T-helper 17 cell (primary cell): ENCODE results near the gene UQCR11. TPM values are rescaled to one million over a fixed set of nuclear protein-coding genes. Genes with fewer than 3 reads are reported as not detected.

Experiments used
- ATAC-seq: fragments of 150-1000 bp; cut with Tn5 transposase; 2 replicates; pipeline ENCODE4 v1.10.0; 2021; ENCODE audit warnings: mild to moderate bottlenecking, moderate library complexity
- DNase-seq, 3 donors: peaks; one replicate each; pipeline versions ENCODE4 v3.0.0 to v3.0.0-alpha.2; 2020 to 2021
- H3K9me3 ChIP-seq: one replicate; pipeline ENCODE4 v1.7.0; 2013; ENCODE audit warnings: low read length, mild to moderate bottlenecking; ENCODE audit not compliant: control insufficient read depth, poor library complexity, severe bottlenecking
- H3K27ac Mint-ChIP-seq: one replicate; pipeline ENCODE4 v1.8.0; 2022; ENCODE audit warnings: mild to moderate bottlenecking, moderate library complexity, mixed read lengths
- H3K27me3 Mint-ChIP-seq: one replicate; pipeline ENCODE4 v1.8.0; 2022; ENCODE audit warnings: mixed read lengths
- H3K36me3 Mint-ChIP-seq: one replicate; pipeline ENCODE4 v1.8.0; 2022; ENCODE audit warnings: low read depth, mixed read lengths
- H3K4me1 Mint-ChIP-seq: one replicate; pipeline ENCODE4 v1.8.0; 2022; ENCODE audit warnings: mild to moderate bottlenecking, mixed read lengths
- H3K4me3 Mint-ChIP-seq: one replicate; pipeline ENCODE4 v1.8.0; 2022; ENCODE audit warnings: mild to moderate bottlenecking, moderate library complexity, mixed read lengths
- total RNA-seq, 4 donors: library from RNA in 2 of 4; stranded (reverse) in 2 of 4; gene quantifications; one replicate each; pipeline ENCODE4 v1.2.3 and lab custom pipeline; 2022 to 2026

The UQCR11 gene
- total RNA-seq, 2 donors from 2014 or later, result 125 to 128 TPM

GRCh38 chr19:1569997-1570396 is 35.3 kb downstream of the UQCR11 start:
- Mint-ChIP-seq H3K27me3 (peaks cover 6% of the 10 kb centered on the region), H3K4me1 (peaks cover 8% of the 10 kb centered on the region), H3K4me3 (peak overlapping the region; percentile 74), H3K36me3 (no peaks in the 10 kb centered on the region), H3K27ac (no peak overlapping the region)
- DNase-seq, result no peak
- no peak for ATAC-seq
- H3K9me3 ChIP-seq, result no peaks in the 10 kb centered on the region

GRCh38 chr19:1568320-1569019 is 36.8 kb downstream of the UQCR11 start, which contains the start of gene MEX3D:
TSS of gene MEX3D (minus strand) at chr19:1568325. CDS start at chr19:1568058, 267 bp downstream.
- Mint-ChIP-seq H3K4me3 (peak within 1 kb of the TSS; percentile 62), H3K36me3 (no peaks in the 10 kb centered on the region), H3K27me3 (peaks cover 6% of the 10 kb centered on the region), H3K27ac (no peak within 1 kb of the TSS), H3K4me1 (peaks cover 10% of the 10 kb centered on the region)
- ATAC-seq (peak; percentile 93), DNase-seq (peak; percentile 77 to 94 (median 85))
- no peaks in the 10 kb centered on the region for H3K9me3 ChIP-seq

- DNase-seq, result peak in 1 of 3 donors; percentile 21
These were observed 37.4 kb downstream of the UQCR11 start for GRCh38 chr19:1567848-1568227.

GRCh38 chr19:1567116-1567847 is 38.0 kb downstream of the UQCR11 start:
- Mint-ChIP-seq H3K4me1 (peaks cover 10% of the 10 kb centered on the region), H3K36me3 (no peaks in the 10 kb centered on the region), H3K4me3 (peak overlapping the region; percentile 57), H3K27ac (no peak overlapping the region), H3K27me3 (peaks cover 6% of the 10 kb centered on the region)
- H3K9me3 ChIP-seq, result no peaks in the 10 kb centered on the region
- ATAC-seq (no peak), DNase-seq (no peak)

More at GRCh38 chr19:1567848-1568227, 37.4 kb downstream of the UQCR11 start:
- no peaks in the 10 kb centered on the region for H3K9me3 ChIP-seq
- H3K36me3 Mint-ChIP-seq, result no peaks in the 10 kb centered on the region
- ATAC-seq, result peak; percentile 52
- H3K27ac Mint-ChIP-seq, result no peak overlapping the region
- H3K4me3 Mint-ChIP-seq, result no peak overlapping the region
- peaks cover 6% of the 10 kb centered on the region for H3K27me3 Mint-ChIP-seq
- peaks cover 10% of the 10 kb centered on the region for H3K4me1 Mint-ChIP-seq

GRCh38 chr19:1566392-1567115 is 38.7 kb downstream of the UQCR11 start:
- Mint-ChIP-seq H3K27ac (no peak overlapping the region), H3K27me3 (peaks cover 6% of the 10 kb centered on the region), H3K4me3 (peak overlapping the region; percentile 59), H3K4me1 (peaks cover 10% of the 10 kb centered on the region), H3K36me3 (no peaks in the 10 kb centered on the region)
- ATAC-seq, result no peak
- no peaks in the 10 kb centered on the region for H3K9me3 ChIP-seq
- no peak for DNase-seq

GRCh38 chr19:1563251-1563650 is 42.0 kb downstream of the UQCR11 start:
- no peaks in the 10 kb centered on the region for H3K36me3 Mint-ChIP-seq
- DNase-seq, result no peak
- no peak overlapping the region for H3K27ac Mint-ChIP-seq
- no peaks in the 10 kb centered on the region for H3K9me3 ChIP-seq
- ATAC-seq, result no peak
- peaks cover 2% of the 10 kb centered on the region for H3K4me1 Mint-ChIP-seq
- no peaks in the 10 kb centered on the region for H3K27me3 Mint-ChIP-seq
- no peak overlapping the region for H3K4me3 Mint-ChIP-seq

GRCh38 chr19:1561236-1561842 is 43.9 kb downstream of the UQCR11 start:
- H3K9me3 ChIP-seq, result no peaks in the 10 kb centered on the region
- no peak overlapping the region for H3K27ac Mint-ChIP-seq
- no peaks in the 10 kb centered on the region for H3K36me3 Mint-ChIP-seq
- peaks cover 2% of the 10 kb centered on the region for H3K4me1 Mint-ChIP-seq
- no peaks in the 10 kb centered on the region for H3K27me3 Mint-ChIP-seq
- DNase-seq (no peak), ATAC-seq (no peak)
- H3K4me3 Mint-ChIP-seq, result no peak overlapping the region

GRCh38 chr19:1560286-1560882 is 44.9 kb downstream of the UQCR11 start:
- no peaks in the 10 kb centered on the region for H3K36me3 Mint-ChIP-seq
- no peak for ATAC-seq
- peaks cover 2% of the 10 kb centered on the region for H3K4me1 Mint-ChIP-seq
- H3K9me3 ChIP-seq, result no peaks in the 10 kb centered on the region
- no peak overlapping the region for H3K4me3 Mint-ChIP-seq
- no peak for DNase-seq
- no peaks in the 10 kb centered on the region for H3K27me3 Mint-ChIP-seq
- no peak overlapping the region for H3K27ac Mint-ChIP-seq

- H3K4me1 Mint-ChIP-seq, result no peaks in the 10 kb centered on the region
- H3K27me3 Mint-ChIP-seq, result no peaks in the 10 kb centered on the region
- ATAC-seq (no peak), DNase-seq (no peak)
- no peak overlapping the region for H3K27ac Mint-ChIP-seq
- H3K36me3 Mint-ChIP-seq, result no peaks in the 10 kb centered on the region
- H3K9me3 ChIP-seq, result no peaks in the 10 kb centered on the region
- H3K4me3 Mint-ChIP-seq, result no peak overlapping the region
These were observed 46.7 kb downstream of the UQCR11 start for GRCh38 chr19:1558552-1558951.

GRCh38 chr19:1556390-1557070 is 48.7 kb downstream of the UQCR11 start:
- no peak overlapping the region for H3K4me3 Mint-ChIP-seq
- ATAC-seq, result no peak
- H3K4me1 Mint-ChIP-seq, result no peaks in the 10 kb centered on the region
- H3K27ac Mint-ChIP-seq, result no peak overlapping the region
- peaks cover 4% of the 10 kb centered on the region for H3K36me3 Mint-ChIP-seq
- DNase-seq, result no peak
- H3K27me3 Mint-ChIP-seq, result peaks cover 8% of the 10 kb centered on the region
- H3K9me3 ChIP-seq, result no peaks in the 10 kb centered on the region

- DNase-seq (no peak), ATAC-seq (no peak)
- Mint-ChIP-seq H3K27me3 (peaks cover 8% of the 10 kb centered on the region), H3K36me3 (peaks cover 4% of the 10 kb centered on the region), H3K27ac (no peak overlapping the region), H3K4me3 (no peak overlapping the region), H3K4me1 (no peaks in the 10 kb centered on the region)
- no peaks in the 10 kb centered on the region for H3K9me3 ChIP-seq
These were observed 49.5 kb downstream of the UQCR11 start for GRCh38 chr19:1555487-1556389.
